ENCODE data around the gene KCNK17.

Gene KCNK17

GRCh38 chr6:39274903-39275302 lies 39.3 kb downstream of the KCNK17 start:
- FAIRE-seq (no peak), DNase-seq (ENCODE audit: insufficient read length, low spot score) (no peak)

- FAIRE-seq (no peak), DNase-seq (ENCODE audit: insufficient read length, low spot score) (no peak)
Measured at GRCh38 chr6:39274471-39274870, 39.7 kb downstream of the KCNK17 start.

DNA sequence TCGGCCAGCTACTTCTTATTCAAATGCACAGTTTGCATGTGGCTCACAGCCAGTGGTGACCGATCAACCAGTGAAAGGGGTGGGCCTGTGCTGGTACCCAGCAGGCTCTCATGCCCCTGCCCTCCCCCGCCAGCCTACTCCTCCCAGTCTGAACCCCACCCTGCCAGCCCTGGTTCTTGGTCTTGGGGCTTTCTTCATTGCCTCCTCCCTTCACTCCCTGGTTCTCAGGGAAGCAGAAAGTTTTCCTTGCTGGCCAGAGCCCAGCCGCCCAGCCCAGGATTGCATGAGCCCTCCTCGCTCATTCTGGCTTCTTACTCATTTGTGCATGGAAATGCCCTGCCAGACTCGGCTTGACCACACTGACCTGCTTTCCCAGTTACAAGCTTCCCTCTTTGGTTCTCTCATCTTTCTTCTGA lies 40.8 kb downstream of the KCNK17 start:
- DNase-seq (ENCODE audit: insufficient read length, low spot score) (no peak), FAIRE-seq (no peak)

GRCh38 chr6:39269961-39270360 lies 44.3 kb downstream of the KCNK17 start:
- FAIRE-seq (no peak), DNase-seq (ENCODE audit: insufficient read length, low spot score) (no peak)

GRCh38 chr6:39268721-39269120 lies 45.5 kb downstream of the KCNK17 start:
- DNase-seq (ENCODE audit: insufficient read length, low spot score) (no peak), FAIRE-seq (no peak)

DNA sequence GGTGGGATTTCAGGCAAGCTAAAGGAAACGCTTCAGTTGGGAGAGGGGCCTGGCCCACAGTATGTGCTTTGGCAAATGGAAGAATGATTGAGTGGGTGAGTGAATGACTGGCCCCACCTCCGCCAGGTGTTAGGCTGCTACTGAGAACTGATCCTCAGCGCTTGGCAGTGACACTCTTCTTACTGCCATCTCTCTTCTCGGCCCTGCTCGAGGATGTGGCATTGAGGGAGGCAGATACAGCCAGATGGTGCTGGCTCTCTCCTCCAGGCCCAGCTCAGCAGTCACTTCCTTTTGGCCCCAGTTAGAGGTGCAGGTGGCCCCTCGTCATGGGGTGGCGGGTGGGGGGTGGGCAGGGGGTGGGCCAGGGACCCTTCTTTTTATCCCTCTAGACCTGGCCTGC lies 46.0 kb downstream of the KCNK17 start:
- no peak for FAIRE-seq

DNA sequence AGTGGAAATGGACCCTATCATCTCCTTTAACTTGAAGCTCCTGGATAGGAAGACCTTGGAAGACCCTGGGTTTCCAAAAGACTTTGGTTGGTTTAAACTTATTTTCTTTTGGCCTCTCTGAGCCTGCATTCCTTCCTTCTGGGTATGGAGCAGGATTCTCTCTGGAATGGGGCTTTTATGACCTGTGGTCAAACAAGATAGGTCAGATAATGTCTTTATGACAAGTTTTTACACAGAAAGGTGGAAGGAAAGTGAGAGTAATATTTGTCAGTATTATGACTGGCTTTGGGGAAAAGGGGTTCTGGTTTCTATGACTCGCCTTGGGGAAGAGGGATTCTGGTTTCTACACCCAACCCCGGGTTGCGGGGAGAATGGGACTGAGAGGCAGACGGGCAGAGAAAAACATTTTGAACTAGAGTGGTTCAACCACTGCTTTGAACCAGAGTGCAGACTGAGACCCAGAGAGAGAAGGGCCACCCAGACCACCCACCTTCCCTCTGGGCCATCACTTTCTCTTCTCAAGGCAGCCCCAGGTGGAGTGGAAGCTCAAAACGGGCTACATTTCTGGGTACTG lies 47.4 kb downstream of the KCNK17 start:
- DNase-seq (ENCODE audit: insufficient read length, low spot score) (no peak), FAIRE-seq (no peak)

More for the DNA sequence above, 46.0 kb downstream of the KCNK17 start:
- DNase-seq (ENCODE audit: insufficient read length, low spot score), result no peak

DNA sequence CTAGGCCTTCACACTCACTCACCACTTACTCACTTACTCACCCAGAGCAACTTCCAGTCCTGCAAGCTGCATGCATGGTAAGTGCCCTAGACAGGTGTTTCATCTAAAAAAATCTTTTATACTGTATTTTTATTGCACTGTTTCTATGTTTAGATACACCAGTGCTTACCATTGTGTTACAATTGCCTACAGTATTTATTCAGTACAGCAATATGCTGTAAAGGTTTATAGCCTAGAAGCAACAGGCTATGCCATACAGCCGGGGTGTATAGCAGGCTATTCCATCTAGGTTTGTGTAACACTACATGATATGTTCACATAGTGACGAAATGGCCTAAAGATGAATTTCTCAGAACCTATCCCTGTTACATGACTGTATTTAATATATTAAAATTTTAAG lies 47.8 kb downstream of the KCNK17 start:
- FAIRE-seq (no peak), DNase-seq (ENCODE audit: insufficient read length, low spot score) (no peak)

DNA sequence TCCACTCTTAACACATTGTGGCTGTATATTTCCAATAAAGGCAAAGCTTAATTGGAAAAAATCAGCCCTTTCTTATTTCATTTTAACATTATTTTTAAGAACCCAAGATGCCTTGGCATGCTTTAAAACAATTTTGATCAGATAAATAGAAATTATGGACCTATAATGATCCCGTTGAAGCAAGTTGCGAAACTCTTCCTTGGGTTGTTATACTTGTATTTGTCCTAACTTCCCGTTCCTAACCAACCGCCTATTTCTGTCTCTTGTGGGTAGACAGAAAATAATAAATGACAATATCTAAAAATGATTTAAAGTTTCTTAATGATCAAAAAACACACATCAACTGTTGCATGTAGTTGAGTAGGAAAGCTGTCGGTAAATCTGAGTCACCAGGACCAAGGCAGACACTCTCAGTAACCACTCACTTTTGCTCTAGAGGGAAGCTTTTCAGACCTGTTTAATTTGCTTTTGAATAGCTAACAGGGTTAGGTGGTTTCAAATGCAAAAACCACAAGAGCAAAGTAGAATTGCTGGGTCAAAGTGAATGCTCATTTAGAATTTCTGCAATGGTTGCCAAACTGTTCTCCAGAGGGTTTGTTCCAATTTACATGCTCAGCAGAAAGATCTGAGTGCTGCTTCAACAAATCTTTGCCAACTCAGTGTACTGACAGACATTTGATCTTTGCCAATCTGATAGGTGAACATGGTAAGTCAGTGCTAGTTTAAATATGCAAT lies 50.7 kb downstream of the KCNK17 start:
- no peak for FAIRE-seq
- DNase-seq (ENCODE audit: insufficient read length, low spot score), result no peak

- FAIRE-seq, result no peak
- no peak for DNase-seq (ENCODE audit: insufficient read length, low spot score)
Measured at GRCh38 chr6:39261751-39262150, 52.5 kb downstream of the KCNK17 start.

GRCh38 chr6:39260953-39261352 lies 53.3 kb downstream of the KCNK17 start:
- DNase-seq (ENCODE audit: insufficient read length, low spot score), result no peak
- FAIRE-seq, result no peak

DNA sequence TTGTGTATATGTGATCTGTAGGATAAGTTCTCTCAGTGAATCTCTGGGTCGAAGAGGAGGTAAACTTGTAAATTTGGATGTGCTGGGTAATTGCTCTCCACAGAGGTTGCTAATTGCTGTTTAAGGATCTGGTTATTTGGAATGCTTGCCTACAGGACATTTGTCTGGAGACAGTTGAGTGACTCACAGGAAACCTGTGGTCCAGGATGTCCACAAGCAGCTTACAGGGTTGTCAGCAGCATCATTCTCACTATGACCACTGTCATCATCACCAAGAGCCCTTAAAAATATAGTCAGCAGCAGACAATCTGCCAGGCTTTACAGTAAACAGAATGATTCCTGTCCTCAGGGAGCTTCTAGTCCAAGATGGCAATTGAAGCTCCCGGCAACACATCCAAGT lies 53.8 kb downstream of the KCNK17 start:
- DNase-seq (ENCODE audit: insufficient read length, low spot score), result no peak
- FAIRE-seq, result no peak

GRCh38 chr6:39256294-39256940 lies 57.8 kb downstream of the KCNK17 start:
- FAIRE-seq (no peak), DNase-seq (ENCODE audit: insufficient read length, low spot score) (no peak)

DNA sequence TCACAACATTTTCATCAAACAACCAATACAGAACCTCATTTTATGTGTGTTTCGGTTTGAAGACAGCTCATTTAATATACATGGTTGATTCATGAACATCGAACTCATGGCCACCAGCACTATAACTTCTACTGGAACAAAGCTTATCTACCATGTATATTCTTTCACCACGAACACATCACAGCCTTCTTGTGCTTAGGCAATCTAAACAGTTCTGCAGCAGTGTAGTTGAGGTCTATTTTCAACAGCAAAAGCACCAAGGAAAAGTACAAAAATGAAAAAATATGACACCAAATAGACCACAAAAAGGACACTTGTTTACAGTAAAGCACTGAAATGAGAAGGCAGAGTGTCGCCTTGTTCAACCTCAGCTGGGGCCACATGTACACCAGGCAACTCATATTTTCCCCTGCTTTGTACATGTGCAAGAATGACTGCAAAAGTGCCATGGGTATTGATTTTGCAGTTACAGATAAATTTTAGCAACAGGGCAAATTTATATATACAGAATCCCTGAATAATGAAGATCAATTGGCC lies 59.2 kb downstream of the KCNK17 start:
- no peak for FAIRE-seq

GRCh38 chr6:39251406-39251805 lies 62.8 kb downstream of the KCNK17 start:
- DNase-seq (ENCODE audit: insufficient read length, low spot score) (no peak), FAIRE-seq (no peak)

More for the DNA sequence above, 59.2 kb downstream of the KCNK17 start:
- no peak for DNase-seq (ENCODE audit: insufficient read length, low spot score)

- DNase-seq (ENCODE audit: insufficient read length, low spot score), result no peak
- FAIRE-seq, result no peak
Measured at GRCh38 chr6:39250507-39250906, 63.7 kb downstream of the KCNK17 start.

GRCh38 chr6:39249278-39249677 lies 64.9 kb downstream of the KCNK17 start:
- DNase-seq (ENCODE audit: insufficient read length, low spot score) (no peak), FAIRE-seq (no peak)

All from HTR-8/SVneo (cell line).